Sigmoid colon (tissue), 7 donors: ENCODE measurements around the gene PRXL2A. TPM values are rescaled to one million over a fixed set of nuclear protein-coding genes. Genes with fewer than 3 reads are reported as not detected.

Source experiments
- DNase-seq: peaks from one replicate; pipeline ENCODE4 v3.0.0-alpha.2; 2019
- H3K27ac ChIP-seq, 4 donors: fragments of 200-600 bp; sonication (generic); one replicate each; pipeline ENCODE4 v1.5.1; 2016 to 2019; ENCODE audit warnings: mild to moderate bottlenecking in 1 of 4
- H3K27me3 ChIP-seq, 3 donors: fragments of 200-600 bp; sonication (generic); one replicate each; pipeline ENCODE4 v1.5.1; 2019; ENCODE audit warnings: mild to moderate bottlenecking in 1 of 3
- H3K36me3 ChIP-seq, 4 donors: fragments of 200-600 bp; sonication (generic); one replicate each; pipeline ENCODE4 v1.5.1; 2016 to 2019
- H3K4me1 ChIP-seq, 4 donors: fragments of 200-600 bp; sonication (generic); one replicate each; pipeline ENCODE4 v1.5.1; 2017 to 2019
- H3K4me3 ChIP-seq, 4 donors: fragments of 200-600 bp; sonication (generic); one replicate each; pipeline ENCODE4 v1.5.1; 2017 to 2019; ENCODE audit warnings: mild to moderate bottlenecking in 2 of 4, moderate library complexity in 1 of 4
- H3K9me3 ChIP-seq, 4 donors: fragments of 200-600 bp in 3 of 4; sonication (generic) in 3 of 4; one replicate each; pipeline versions ENCODE4 v1.5.1 to v1.6.1; 2013 to 2019
- EP300 ChIP-seq, 4 donors: sonication (generic); formaldehyde crosslinking; IDR thresholded peaks; one replicate each; pipeline ENCODE4 v1.6.1; 2017; ENCODE audit warnings: antibody characterized with exemption in 4 of 4
- POLR2A ChIP-seq, 2 donors: fragments of 450-650 bp; IDR thresholded peaks; one replicate each; pipeline ENCODE4 v1.6.1; 2016; ENCODE audit warnings: antibody characterized with exemption in 2 of 2, mild to moderate bottlenecking in 2 of 2, moderate library complexity in 2 of 2
- POLR2AphosphoS5 ChIP-seq, 4 donors: sonication (generic); formaldehyde crosslinking; IDR thresholded peaks; one replicate each; pipeline ENCODE4 v1.6.1; 2017; ENCODE audit warnings: antibody characterized with exemption in 4 of 4
- WGBS, 2 donors: extraction: QIAGEN DNeasy Blood & Tissue Kit; methylation state at CpG; one replicate each; pipeline ENCODE4 v1.1.7; 2013; 5-methylcytosine and 5-hydroxymethylcytosine counted together
- intact Hi-C: fragments of 100-400 bp; cut with DNase I; formaldehyde crosslinking; loops from one replicate; pipeline ENCODE4 v1.15.1; 2023
- polyA plus RNA-seq, 3 donors: library from polyadenylated mRNA; stranded (reverse); fragments of 200-250 nt; gene quantifications; one replicate each; pipeline ENCODE4 v1.2.3, GENCODE V29; 2013
- total RNA-seq, 4 donors: library from RNA; depleted of rRNA; stranded (reverse); fragments of >200 nt; gene quantifications; one replicate each; pipeline ENCODE4 v1.1.0, GENCODE V29; 2016
- TF ChIP-seq, protein P1 (sequence below), 4 experiments: fragments of 450-650 bp in 3 of 4; fragments of 200-600 bp in 1 of 4; IDR thresholded peaks; one replicate each; pipeline ENCODE4 v1.5.1; 2016 to 2019; ENCODE audit warnings: antibody characterized with exemption in 4 of 4, mild to moderate bottlenecking in 3 of 4, moderate library complexity in 2 of 4
- donor health status: healthy with polysubstance abuse.
- donor health status: Bipolar disorder and iron deficiency.
- donor health status: healthy.

The PRXL2A gene
- total and polyA plus RNA-seq, 7 donors, result 33.3 to 63.5 (median 48.7) TPM

DNA sequence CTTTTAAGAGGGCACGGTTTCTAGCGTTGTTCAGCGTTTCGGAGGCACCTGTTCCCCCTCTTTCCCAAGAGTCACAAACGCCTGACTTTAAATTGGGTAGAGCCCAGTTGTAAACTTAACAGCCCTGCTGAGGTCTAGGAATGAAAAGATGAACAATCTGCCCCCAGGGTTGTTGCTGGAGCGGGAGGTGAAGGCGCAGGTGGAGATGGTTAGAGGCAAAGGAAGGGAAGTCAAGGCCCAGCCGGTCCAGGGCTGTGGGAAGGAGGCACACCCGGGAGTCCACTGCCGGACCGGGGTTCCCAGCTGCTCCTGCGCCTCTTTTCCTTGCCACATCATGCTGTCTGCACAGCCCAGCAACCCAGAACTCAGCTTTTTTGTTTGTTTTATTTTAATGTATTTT lies 770 bp downstream of the PRXL2A start:
- Histone ChIP-seq H3K36me3 (no peaks in the 10 kb centered on the region), H3K27me3 (no peaks in the 10 kb centered on the region), H3K4me1 (peaks cover 0 to 61% (median 57%) of the 10 kb centered on the region in 4 donors), H3K4me3 (peak overlapping the region; percentile 72 to 78 (median 75)), H3K27ac (peak overlapping the region; percentile 65 to 87 (median 86)), H3K9me3 (no peaks in the 10 kb centered on the region)
- no peak for DNase-seq
- intact Hi-C loops, result no loop called here
- whole genome bisulfite sequencing, 2 donors, result 16 to 40% methylated on average over 12 of the region's 12 CpGs
- TF ChIP-seq POLR2AphosphoS5 (IDR thresholded peaks at IDR 0.05) (no peak), EP300 (IDR thresholded peaks at IDR 0.05) (no peak), POLR2A (IDR thresholded peaks at IDR 0.05) (no peak)
- TF ChIP-seq, protein P1, sequence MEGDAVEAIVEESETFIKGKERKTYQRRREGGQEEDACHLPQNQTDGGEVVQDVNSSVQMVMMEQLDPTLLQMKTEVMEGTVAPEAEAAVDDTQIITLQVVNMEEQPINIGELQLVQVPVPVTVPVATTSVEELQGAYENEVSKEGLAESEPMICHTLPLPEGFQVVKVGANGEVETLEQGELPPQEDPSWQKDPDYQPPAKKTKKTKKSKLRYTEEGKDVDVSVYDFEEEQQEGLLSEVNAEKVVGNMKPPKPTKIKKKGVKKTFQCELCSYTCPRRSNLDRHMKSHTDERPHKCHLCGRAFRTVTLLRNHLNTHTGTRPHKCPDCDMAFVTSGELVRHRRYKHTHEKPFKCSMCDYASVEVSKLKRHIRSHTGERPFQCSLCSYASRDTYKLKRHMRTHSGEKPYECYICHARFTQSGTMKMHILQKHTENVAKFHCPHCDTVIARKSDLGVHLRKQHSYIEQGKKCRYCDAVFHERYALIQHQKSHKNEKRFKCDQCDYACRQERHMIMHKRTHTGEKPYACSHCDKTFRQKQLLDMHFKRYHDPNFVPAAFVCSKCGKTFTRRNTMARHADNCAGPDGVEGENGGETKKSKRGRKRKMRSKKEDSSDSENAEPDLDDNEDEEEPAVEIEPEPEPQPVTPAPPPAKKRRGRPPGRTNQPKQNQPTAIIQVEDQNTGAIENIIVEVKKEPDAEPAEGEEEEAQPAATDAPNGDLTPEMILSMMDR (IDR thresholded peaks at IDR 0.05), result no peak

DNA sequence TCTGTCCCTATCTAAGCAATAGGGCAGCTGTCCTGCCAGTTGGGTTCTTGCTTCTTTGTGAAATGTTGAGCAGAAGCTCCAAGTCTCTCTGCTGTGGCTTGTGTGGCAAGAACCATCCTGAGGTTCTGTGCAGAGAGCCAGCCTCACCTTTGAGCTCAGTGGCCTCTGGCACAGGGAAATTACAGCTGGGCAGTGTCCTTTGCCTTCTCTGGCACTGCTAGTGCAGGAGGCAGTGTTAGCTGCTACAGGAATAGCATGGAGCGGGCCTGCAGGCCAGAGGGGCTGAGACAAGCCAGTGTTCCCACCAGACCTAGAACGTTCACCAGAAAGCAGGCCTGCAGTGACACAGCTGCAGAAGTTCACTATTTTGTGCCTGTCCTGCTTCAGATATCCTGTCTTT lies 1.8 kb downstream of the PRXL2A start:
- H3K4me3 ChIP-seq, result peak overlapping the region in 1 of 4 donors; percentile 15
- no peaks in the 10 kb centered on the region for H3K36me3 ChIP-seq
- H3K4me1 ChIP-seq, result peaks cover 0 to 70% (median 67%) of the 10 kb centered on the region in 4 donors
- TF ChIP-seq, protein P1 (IDR thresholded peaks at IDR 0.05), result no peak
- TF ChIP-seq POLR2A (IDR thresholded peaks at IDR 0.05) (no peak), POLR2AphosphoS5 (IDR thresholded peaks at IDR 0.05) (peak in 1 of 4 donors; percentile 17)
- H3K27ac ChIP-seq, result peak overlapping the region in 3 of 4 donors; percentile 86 to 87 (median 86)
- DNase-seq, result no peak
- WGBS, 2 donors, result 19 to 61% methylated on average over 2 of the region's 2 CpGs
- no peaks in the 10 kb centered on the region for H3K9me3 ChIP-seq
- intact Hi-C loops, result loop anchor here (5.0 kb wide), 1 partner anchor 42 kb away; the partner anchor contains the start of gene TSPAN14
- no peaks in the 10 kb centered on the region for H3K27me3 ChIP-seq

DNA sequence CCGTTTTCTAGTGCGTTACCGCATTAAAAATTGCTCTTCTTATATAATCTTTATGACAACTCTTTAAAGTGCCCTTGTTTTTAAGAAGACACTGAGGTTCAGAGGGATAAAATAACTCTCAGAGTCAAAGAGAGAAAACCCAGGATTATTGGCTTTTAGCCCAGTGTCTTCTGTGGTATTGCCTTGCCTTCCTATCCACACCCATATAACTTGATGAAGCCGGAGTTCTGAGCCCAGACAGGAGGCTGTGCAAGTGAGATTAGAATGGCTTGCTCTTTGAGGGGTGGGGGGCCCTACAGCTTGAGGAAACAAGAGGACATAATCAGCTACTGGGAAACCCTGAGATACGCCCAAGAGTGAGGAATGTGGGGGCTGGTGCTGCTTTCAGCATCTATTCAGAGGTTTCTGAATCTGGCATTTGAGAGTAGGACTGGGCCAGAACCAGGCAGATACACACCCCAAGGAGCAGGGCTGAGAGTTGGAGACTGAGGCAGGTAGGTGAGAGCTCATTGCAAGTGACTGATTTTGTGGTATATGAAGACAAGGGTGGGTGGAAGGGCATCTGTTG lies 2.3 kb downstream of the PRXL2A start:
- TF ChIP-seq POLR2AphosphoS5 (IDR thresholded peaks at IDR 0.05) (no peak), POLR2A (IDR thresholded peaks at IDR 0.05) (no peak), EP300 (IDR thresholded peaks at IDR 0.05) (no peak)
- TF ChIP-seq, protein P1 (IDR thresholded peaks at IDR 0.05), result no peak
- peak overlapping the region in 3 of 4 donors; percentile 86 to 87 (median 86) for H3K27ac ChIP-seq
- intact Hi-C loops, result loop anchor here (5.0 kb wide), 1 partner anchor 42 kb away; the partner anchor contains the start of gene TSPAN14
- H3K4me3 ChIP-seq, result peak overlapping the region in 1 of 4 donors; percentile 15
- H3K9me3 ChIP-seq, result no peaks in the 10 kb centered on the region
- no peaks in the 10 kb centered on the region for H3K36me3 ChIP-seq
- 25 to 69% methylated on average over 5 of the region's 5 CpGs for WGBS, 2 donors
- no peaks in the 10 kb centered on the region for H3K27me3 ChIP-seq
- peaks cover 0 to 75% (median 72%) of the 10 kb centered on the region in 4 donors for H3K4me1 ChIP-seq
- no peak for DNase-seq

DNA sequence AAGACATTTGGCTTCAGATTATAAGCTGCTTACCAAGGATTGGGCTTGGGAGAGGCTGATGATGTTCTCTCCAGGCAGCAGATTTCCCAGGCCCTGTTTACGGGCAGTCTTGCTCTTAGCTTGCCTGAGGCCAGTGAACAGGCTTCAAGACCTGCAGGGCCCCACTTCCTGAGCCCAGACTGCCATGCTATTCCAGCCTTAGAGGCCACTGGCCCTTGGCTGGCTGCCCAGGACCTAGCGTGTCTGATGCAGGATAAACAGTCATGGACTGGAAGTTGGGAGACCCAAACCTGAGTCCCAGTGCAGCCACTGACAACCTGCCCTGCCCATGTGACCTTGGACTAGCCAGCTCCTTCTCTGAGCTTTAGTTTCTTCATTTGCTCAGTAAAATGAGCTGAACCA lies 2.9 kb downstream of the PRXL2A start:
- 49 to 75% methylated on average over 2 of the region's 2 CpGs for whole genome bisulfite sequencing, 2 donors
- Histone ChIP-seq H3K9me3 (no peaks in the 10 kb centered on the region), H3K4me1 (peaks cover 0 to 82% (median 78%) of the 10 kb centered on the region in 4 donors), H3K27ac (peak overlapping the region in 3 of 4 donors; percentile 86 to 87 (median 86)), H3K36me3 (no peaks in the 10 kb centered on the region), H3K4me3 (no peak overlapping the region), H3K27me3 (no peaks in the 10 kb centered on the region)
- TF ChIP-seq EP300 (IDR thresholded peaks at IDR 0.05), result no peak
- TF ChIP-seq, protein P1 (IDR thresholded peaks at IDR 0.05), result no peak
- DNase-seq, result no peak
- intact Hi-C loops, result loop anchor here (5.0 kb wide), 1 partner anchor 41 kb away; the partner anchor contains the start of gene TSPAN14
